HCT116 (cell line): ENCODE measurements around the gene FKBP10. TPM values are rescaled to one million over a fixed set of nuclear protein-coding genes. Genes with fewer than 3 reads are reported as not detected.

Experiments used
- ATAC-seq: fragments of 200-7000 bp; cut with Tn5 transposase; 2 replicates; pipeline ENCODE4 v1.9.1; 2020; ENCODE audit warnings: mild to moderate bottlenecking, moderate library complexity
- BruUV-seq: library from RNA; stranded (reverse); fragments of 400-500 nt; replicated peaks from 2 replicates; lab custom pipeline; 2021; lab: Mats Ljungman, UMichigan
- CTCF ChIA-PET: fragments of 300-600 bp; sonication (Branson Sonifier 250); formaldehyde crosslinking; loops from one replicate; lab custom pipeline; 2021; ENCODE audit warnings: antibody characterized with exemption; lab: Charles Lee
- POLR2A ChIA-PET: fragments of 300-600, 350-600 bp; sonication (Branson Sonifier 250); formaldehyde crosslinking; loops from one replicate; lab custom pipeline; 2021; ENCODE audit warnings: antibody characterized with exemption; lab: Charles Lee
- RAD21 ChIA-PET, 2 experiments: fragments of 300-600 bp; sonication (Branson Sonifier 250); formaldehyde crosslinking; loops; one replicate each; lab custom pipeline; 2023; ENCODE audit warnings: low total read pairs in 2 of 2; ENCODE audit not compliant: uncharacterized antibody in 2 of 2, unreplicated experiment in 2 of 2, low non-redundant PET in 1 of 2; lab: Charles Lee
- DNase-seq: peaks from one replicate; pipeline ENCODE4 v3.0.0-alpha.2; 2010; ENCODE audit warnings: low read depth, low spot score
- H2AFZ ChIP-seq: fragments of 200-600 bp; shearing (Covaris generic), sonication (generic); 2 replicates; pipeline ENCODE4 v1.6.1; 2017; ENCODE audit warnings: low read depth, mixed run types, mixed read lengths, antibody characterized with exemption, low read length; ENCODE audit not compliant: poor library complexity, severe bottlenecking
- H3K27ac ChIP-seq: 2 replicates; pipeline ENCODE4 v1.5.1; 2012; ENCODE audit warnings: low read depth, low read length
- H3K27me3 ChIP-seq: fragments of 200-600 bp; sonication (generic); 2 replicates; pipeline ENCODE4 v1.6.1; 2016; ENCODE audit warnings: mixed run types, low read length, mixed read lengths; ENCODE audit not compliant: insufficient read depth
- H3K36me3 ChIP-seq, 2 experiments: fragments of 200-500 bp in 1 of 2; fragments of 200-600 bp in 1 of 2; sonication (Bioruptor generic) in 1 of 2; sonication (generic) in 1 of 2; 2 replicates each; pipeline versions ENCODE4 v1.5.1 to v1.6.1; 2014 to 2016; ENCODE audit warnings: low read length in 2 of 2, inconsistent platforms in 1 of 2, mixed read lengths in 1 of 2, mixed run types in 1 of 2; ENCODE audit not compliant: insufficient read depth in 2 of 2, control insufficient read depth in 1 of 2
- H3K4me1 ChIP-seq, 2 experiments: fragments of 200-600 bp in 1 of 2; sonication (generic) in 1 of 2; 2 replicates each; pipeline versions ENCODE4 v1.5.1 to v1.6.1; 2012 to 2017; ENCODE audit warnings: low read length in 2 of 2, inconsistent platforms in 1 of 2, mild to moderate bottlenecking in 1 of 2, mixed read lengths in 1 of 2, mixed run types in 1 of 2, moderate library complexity in 1 of 2; ENCODE audit not compliant: insufficient read depth in 2 of 2, control insufficient read depth in 1 of 2
- H3K4me2 ChIP-seq: fragments of 200-600 bp; sonication (generic); 2 replicates; pipeline ENCODE4 v1.6.1; 2017; ENCODE audit warnings: mixed run types, low read length, mixed read lengths
- H3K4me3 ChIP-seq, 2 experiments: fragments of 200-600 bp in 1 of 2; sonication (generic) in 1 of 2; replicated peaks in 1 of 2; 2 replicates each; pipeline ENCODE4 v1.5.1; 2011 to 2016; ENCODE audit warnings: low read length in 2 of 2, control low read depth in 1 of 2, low read depth in 1 of 2, mild to moderate bottlenecking in 1 of 2, mixed read lengths in 1 of 2, mixed run types in 1 of 2
- H3K79me2 ChIP-seq: fragments of 200-600 bp; sonication (generic); 2 replicates; pipeline ENCODE4 v1.6.1; 2017; ENCODE audit warnings: mild to moderate bottlenecking, mixed run types, low read length, moderate library complexity, mixed read lengths; ENCODE audit not compliant: insufficient read depth
- H3K9ac ChIP-seq: fragments of 200-600 bp; sonication (generic); 2 replicates; pipeline ENCODE4 v1.6.1; 2016; ENCODE audit warnings: low read length, mixed read lengths
- H3K9me2 ChIP-seq: fragments of 200-600 bp; sonication (generic), shearing (Covaris generic); 2 replicates; pipeline ENCODE4 v1.6.1; 2017; ENCODE audit warnings: mixed run types, mild to moderate bottlenecking, moderate library complexity; ENCODE audit not compliant: insufficient read depth
- H3K9me3 ChIP-seq, 2 experiments: fragments of 200-500 bp in 1 of 2; fragments of 200-600 bp in 1 of 2; sonication (Bioruptor generic) in 1 of 2; sonication (generic) in 1 of 2; 2 replicates each; pipeline ENCODE4 v1.6.1; 2014 to 2017; ENCODE audit warnings: low read length in 2 of 2, mixed read lengths in 2 of 2, inconsistent platforms in 1 of 2, low read depth in 1 of 2, mild to moderate bottlenecking in 1 of 2, mixed run types in 1 of 2, moderate library complexity in 1 of 2; ENCODE audit not compliant: control insufficient read depth in 1 of 2, insufficient read depth in 1 of 2
- H4K20me1 ChIP-seq: fragments of 200-600 bp; sonication (generic), shearing (Covaris generic); 2 replicates; pipeline ENCODE4 v1.6.1; 2017; ENCODE audit warnings: mixed run types, mild to moderate bottlenecking, moderate library complexity; ENCODE audit not compliant: insufficient read depth
- EGR1 ChIP-seq: IDR thresholded peaks from 2 replicates; pipeline ENCODE4 v1.6.1; 2012; ENCODE audit warnings: low read depth
- EZH2 ChIP-seq: fragments of 200-600 bp; sonication (generic); IDR thresholded peaks from 2 replicates; pipeline ENCODE4 v1.6.1; 2017; ENCODE audit warnings: antibody characterized with exemption, mixed run types
- FOSL1 ChIP-seq: IDR thresholded peaks from 2 replicates; pipeline ENCODE4 v1.6.1; 2012; ENCODE audit warnings: low read depth
- JUND ChIP-seq: IDR thresholded peaks from 2 replicates; pipeline ENCODE4 v1.6.1; 2012
- POLR2AphosphoS5 ChIP-seq: IDR thresholded peaks from 2 replicates; pipeline ENCODE4 v1.6.1; 2011; ENCODE audit warnings: mild to moderate bottlenecking, low read depth, low read length, moderate library complexity
- SRF ChIP-seq: IDR thresholded peaks from 2 replicates; pipeline ENCODE4 v1.6.1; 2012; ENCODE audit warnings: low read depth
- TCF7L2 ChIP-seq: IDR thresholded peaks from 2 replicates; pipeline ENCODE4 v1.7.0; 2011; ENCODE audit warnings: borderline replicate concordance, inconsistent platforms; ENCODE audit not compliant: insufficient read depth, insufficient read length; ENCODE audit errors: extremely low read depth
- YY1 ChIP-seq: IDR thresholded peaks from 2 replicates; pipeline ENCODE4 v1.6.1; 2011; ENCODE audit warnings: low read length, low read depth, moderate library complexity, mild to moderate bottlenecking; ENCODE audit not compliant: insufficient replicate concordance; ENCODE audit errors: extremely low read depth
- intact Hi-C: fragments of 100-400 bp; cut with micrococcal nuclease; formaldehyde crosslinking; loops from 2 replicates; pipeline ENCODE4 v1.10.0; 2022
- total RNA-seq: library from RNA; stranded (reverse); gene quantifications from one replicate; pipeline ENCODE4 v1.2.1, GENCODE V29; 2021; ENCODE audit not compliant: unreplicated experiment
- TF ChIP-seq, protein P1 (sequence below), 3 experiments: fragments of 200-600 bp in 1 of 3; sonication (generic) in 1 of 3; IDR thresholded peaks in 2 of 3; conservative IDR thresholded peaks in 1 of 3; 2 replicates each; pipeline ENCODE4 v1.5.1; 2012 to 2017; ENCODE audit warnings: low read depth in 2 of 3, low read length in 2 of 3, antibody characterized with exemption in 1 of 3, borderline replicate concordance in 1 of 3, control low read depth in 1 of 3, mild to moderate bottlenecking in 1 of 3, mixed read lengths in 1 of 3, mixed run types in 1 of 3, moderate library complexity in 1 of 3; ENCODE audit not compliant: insufficient read depth in 1 of 3

The FKBP10 gene
- total RNA-seq, 1 experiment from 2014 or later = 78.5 TPM

DNA sequence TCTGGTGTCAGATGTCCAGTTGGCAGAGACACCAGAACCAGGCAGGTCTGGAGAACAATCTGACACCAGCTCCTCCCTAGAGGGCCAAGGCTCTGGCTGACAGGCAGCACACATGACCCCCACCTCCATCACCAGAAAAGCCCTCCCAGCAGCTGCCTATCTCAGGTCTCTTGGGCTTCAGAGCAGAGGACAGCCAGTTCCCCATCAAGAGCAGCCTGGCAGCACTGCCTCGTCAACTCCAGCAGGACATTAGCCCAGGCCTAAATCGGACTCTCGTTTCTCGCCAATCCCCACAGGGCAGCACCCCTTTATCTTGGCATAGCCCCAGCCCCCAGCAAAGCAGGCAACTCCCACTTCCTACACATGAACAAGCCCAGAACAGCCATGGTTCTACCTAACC is 30.7 kb upstream of the FKBP10 start:
- no peak for DNase-seq
- ChIA-PET POLR2A (no interaction called here), CTCF (interaction anchor here (0.7 kb wide), 1 partner anchor 30 kb away, joined by 3 read pairs; the partner anchor contains the start of gene P3H4), RAD21 (no interaction called here)
- no peaks in the 10 kb centered on the region for H3K9me3 ChIP-seq
- no peaks in the 10 kb centered on the region for H3K27me3 ChIP-seq
- no peak overlapping the region for H3K4me2 ChIP-seq
- H3K4me3 ChIP-seq = no peak overlapping the region
- H4K20me1 ChIP-seq = no peaks in the 10 kb centered on the region
- no peaks in the 10 kb centered on the region for H3K9me2 ChIP-seq
- peak overlapping the region; percentile 7; the same call in 1 of the 2 replicates for H3K27ac ChIP-seq
- TF ChIP-seq YY1 (no peak), TCF7L2 (no peak), POLR2AphosphoS5 (no peak), EZH2 (no peak), JUND (no peak), FOSL1 (no peak), SRF (no peak), EGR1 (no peak)
- TF ChIP-seq, protein P1, sequence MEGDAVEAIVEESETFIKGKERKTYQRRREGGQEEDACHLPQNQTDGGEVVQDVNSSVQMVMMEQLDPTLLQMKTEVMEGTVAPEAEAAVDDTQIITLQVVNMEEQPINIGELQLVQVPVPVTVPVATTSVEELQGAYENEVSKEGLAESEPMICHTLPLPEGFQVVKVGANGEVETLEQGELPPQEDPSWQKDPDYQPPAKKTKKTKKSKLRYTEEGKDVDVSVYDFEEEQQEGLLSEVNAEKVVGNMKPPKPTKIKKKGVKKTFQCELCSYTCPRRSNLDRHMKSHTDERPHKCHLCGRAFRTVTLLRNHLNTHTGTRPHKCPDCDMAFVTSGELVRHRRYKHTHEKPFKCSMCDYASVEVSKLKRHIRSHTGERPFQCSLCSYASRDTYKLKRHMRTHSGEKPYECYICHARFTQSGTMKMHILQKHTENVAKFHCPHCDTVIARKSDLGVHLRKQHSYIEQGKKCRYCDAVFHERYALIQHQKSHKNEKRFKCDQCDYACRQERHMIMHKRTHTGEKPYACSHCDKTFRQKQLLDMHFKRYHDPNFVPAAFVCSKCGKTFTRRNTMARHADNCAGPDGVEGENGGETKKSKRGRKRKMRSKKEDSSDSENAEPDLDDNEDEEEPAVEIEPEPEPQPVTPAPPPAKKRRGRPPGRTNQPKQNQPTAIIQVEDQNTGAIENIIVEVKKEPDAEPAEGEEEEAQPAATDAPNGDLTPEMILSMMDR (IDR thresholded peaks at IDR 0.05 in 2 of 3, conservative IDR thresholded peaks at IDR 0.05 in 1 of 3; ENCODE audit: borderline replicate concordance in 1 of 3, insufficient read depth in 1 of 3, low read depth in 2 of 3, low read length in 2 of 3) = no peak
- intact Hi-C loops = no loop called here
- H3K9ac ChIP-seq = no peak overlapping the region
- no peak overlapping the region for H2AFZ ChIP-seq
- H3K4me1 ChIP-seq = peaks cover 55 to 85% of the 10 kb centered on the region in 2 experiments
- BruUV-seq = no TSS peak
- no peak for ATAC-seq
- H3K79me2 ChIP-seq = peaks cover 80% of the 10 kb centered on the region
- H3K36me3 ChIP-seq = no peaks in the 10 kb centered on the region
